OCI-LY1 (cell line): Measurements from ENCODE around the gene HMX1.

Source experiments
- EZH2 ChIP-seq: fragments of 200-600 bp; sonication (generic), shearing (Covaris generic); IDR thresholded peaks from 2 replicates; pipeline ENCODE4 v1.8.0; 2017; ENCODE audit warnings: borderline replicate concordance, mixed run types, mild to moderate bottlenecking, antibody characterized with exemption, low read length, moderate library complexity, mixed read lengths
- TF ChIP-seq, protein P1 (sequence below): fragments of 200-600 bp; sonication (generic), shearing (Covaris generic); IDR thresholded peaks from 2 replicates; pipeline ENCODE4 v1.5.1; 2017; ENCODE audit warnings: mild to moderate bottlenecking, antibody characterized with exemption, low read length, moderate library complexity, mixed read lengths

- TF ChIP-seq, protein P1, sequence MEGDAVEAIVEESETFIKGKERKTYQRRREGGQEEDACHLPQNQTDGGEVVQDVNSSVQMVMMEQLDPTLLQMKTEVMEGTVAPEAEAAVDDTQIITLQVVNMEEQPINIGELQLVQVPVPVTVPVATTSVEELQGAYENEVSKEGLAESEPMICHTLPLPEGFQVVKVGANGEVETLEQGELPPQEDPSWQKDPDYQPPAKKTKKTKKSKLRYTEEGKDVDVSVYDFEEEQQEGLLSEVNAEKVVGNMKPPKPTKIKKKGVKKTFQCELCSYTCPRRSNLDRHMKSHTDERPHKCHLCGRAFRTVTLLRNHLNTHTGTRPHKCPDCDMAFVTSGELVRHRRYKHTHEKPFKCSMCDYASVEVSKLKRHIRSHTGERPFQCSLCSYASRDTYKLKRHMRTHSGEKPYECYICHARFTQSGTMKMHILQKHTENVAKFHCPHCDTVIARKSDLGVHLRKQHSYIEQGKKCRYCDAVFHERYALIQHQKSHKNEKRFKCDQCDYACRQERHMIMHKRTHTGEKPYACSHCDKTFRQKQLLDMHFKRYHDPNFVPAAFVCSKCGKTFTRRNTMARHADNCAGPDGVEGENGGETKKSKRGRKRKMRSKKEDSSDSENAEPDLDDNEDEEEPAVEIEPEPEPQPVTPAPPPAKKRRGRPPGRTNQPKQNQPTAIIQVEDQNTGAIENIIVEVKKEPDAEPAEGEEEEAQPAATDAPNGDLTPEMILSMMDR, result no peak
- TF ChIP-seq EZH2, result no peak
These were observed 26.8 kb upstream of the HMX1 start for GRCh38 chr4:8898419-8898818.
